Activated CD4-positive, alpha-beta T cell treated with anti-CD3 and anti-CD28 coated beads for 1 hour (primary cell): ENCODE data around the gene MYL9.

Experiments
- DNase-seq: peaks from one replicate; pipeline ENCODE4 v3.0.0-alpha.2; 2020

MYL9 gene

GRCh38 chr20:36526521-36527011, 14.8 kb upstream of the MYL9 start:
- DNase-seq: no peak

GRCh38 chr20:36527331-36528125, 13.8 kb upstream of the MYL9 start:
- no peak for DNase-seq

GRCh38 chr20:36528176-36528874, 13.0 kb upstream of the MYL9 start:
- no peak for DNase-seq

- DNase-seq: no peak
Observed at GRCh38 chr20:36528875-36529417, 12.4 kb upstream of the MYL9 start.

GRCh38 chr20:36532388-36532787, 8.9 kb upstream of the MYL9 start:
- DNase-seq: no peak

GRCh38 chr20:36532822-36533221, 8.5 kb upstream of the MYL9 start:
- no peak for DNase-seq

GRCh38 chr20:36538026-36538722, 3.1 kb upstream of the MYL9 start:
- no peak for DNase-seq

GRCh38 chr20:36540551-36541211, 638 bp upstream of the MYL9 start:
- no peak for DNase-seq

- no peak for DNase-seq
Observed at GRCh38 chr20:36541768-36542488, 609 bp downstream of the MYL9 start.

GRCh38 chr20:36542516-36543183, 1.3 kb downstream of the MYL9 start:
- no peak for DNase-seq

GRCh38 chr20:36543184-36544133, 2.1 kb downstream of the MYL9 start:
- no peak for DNase-seq

- DNase-seq: no peak
Observed at GRCh38 chr20:36544134-36545018, 3.1 kb downstream of the MYL9 start.

- DNase-seq: no peak
Observed at GRCh38 chr20:36546111-36546736, 4.9 kb downstream of the MYL9 start.

GRCh38 chr20:36547186-36548005, 6.1 kb downstream of the MYL9 start:
- DNase-seq: no peak

- DNase-seq: no peak
Observed at GRCh38 chr20:36548006-36548315, 6.6 kb downstream of the MYL9 start.

GRCh38 chr20:36548704-36549627, 7.6 kb downstream of the MYL9 start:
- no peak for DNase-seq

- no peak for DNase-seq
Observed at GRCh38 chr20:36549628-36549941, 8.3 kb downstream of the MYL9 start.
